Retina (tissue), 1 donor: ENCODE measurements around the gene WWC2.

ENCODE experiments used
- DNase-seq: peaks from one replicate; pipeline ENCODE4 v3.0.0-alpha.2; 2016

The WWC2 gene

DNA sequence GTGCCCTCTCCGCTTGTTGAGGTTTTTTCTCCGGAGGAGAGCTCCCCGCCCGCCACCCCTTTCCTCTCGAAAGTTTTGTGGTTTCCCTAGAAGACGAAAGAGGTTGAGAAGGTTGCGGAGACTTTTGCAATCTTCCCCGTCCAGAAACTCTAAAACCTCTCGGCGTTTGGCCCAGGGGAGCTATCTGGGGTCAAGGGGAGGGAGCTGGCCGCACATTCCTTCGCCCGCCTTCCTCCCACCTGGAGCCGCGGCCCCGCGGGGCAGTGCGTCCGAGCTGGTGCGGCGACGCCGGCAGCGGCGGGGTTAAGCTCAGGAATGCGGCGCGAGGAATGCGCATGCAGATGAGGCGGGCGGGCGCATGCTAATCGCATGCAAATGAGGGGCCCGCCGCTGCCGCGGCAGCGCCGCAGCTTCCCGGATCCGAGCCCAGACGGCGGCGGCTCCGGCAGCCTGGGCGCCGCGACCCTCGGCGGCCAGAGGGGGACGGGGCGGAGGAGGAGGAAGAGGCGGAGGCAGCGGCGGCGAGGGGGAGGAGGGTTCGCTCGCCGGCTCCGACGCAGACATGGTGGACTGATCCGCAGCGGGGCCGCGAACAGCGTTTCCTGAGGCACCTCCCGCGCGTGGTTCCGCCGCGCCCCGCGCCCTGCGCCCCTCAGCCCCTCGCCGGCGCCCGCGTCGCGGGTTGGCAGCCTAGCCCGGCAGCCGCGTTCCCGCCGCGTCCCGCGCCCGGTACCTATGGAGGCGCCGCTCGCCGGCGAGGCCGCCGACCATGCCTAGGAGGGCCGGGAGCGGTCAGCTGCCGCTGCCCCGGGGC lies at the start of gene WWC2:
TSS of gene WWC2 (plus strand) at position 535 of the 814 bp plus-strand sequence. CDS start at position 770, 235 bp downstream.
- DNase-seq = peak; percentile 92

DNA sequence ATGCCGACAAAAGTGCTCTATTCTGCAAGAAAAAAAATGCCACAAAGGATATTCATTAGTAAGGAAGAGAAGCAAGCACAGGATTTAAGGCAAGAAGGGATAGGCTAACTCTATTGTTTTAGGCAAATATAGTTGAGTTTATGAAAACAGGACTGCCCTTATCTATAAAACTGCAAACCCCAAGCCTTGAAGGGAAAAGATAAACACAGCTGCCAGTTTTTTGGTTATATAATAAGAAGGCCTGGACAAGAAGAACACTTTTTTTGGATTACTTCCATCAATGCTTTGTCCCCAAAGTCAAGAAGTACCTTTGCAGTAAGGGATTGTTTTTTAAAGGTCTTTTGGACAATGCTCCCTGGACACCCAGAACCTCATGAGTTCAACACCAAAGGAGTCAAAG lies 45.4 kb upstream of the WWC2 start:
- no peak for DNase-seq

DNA sequence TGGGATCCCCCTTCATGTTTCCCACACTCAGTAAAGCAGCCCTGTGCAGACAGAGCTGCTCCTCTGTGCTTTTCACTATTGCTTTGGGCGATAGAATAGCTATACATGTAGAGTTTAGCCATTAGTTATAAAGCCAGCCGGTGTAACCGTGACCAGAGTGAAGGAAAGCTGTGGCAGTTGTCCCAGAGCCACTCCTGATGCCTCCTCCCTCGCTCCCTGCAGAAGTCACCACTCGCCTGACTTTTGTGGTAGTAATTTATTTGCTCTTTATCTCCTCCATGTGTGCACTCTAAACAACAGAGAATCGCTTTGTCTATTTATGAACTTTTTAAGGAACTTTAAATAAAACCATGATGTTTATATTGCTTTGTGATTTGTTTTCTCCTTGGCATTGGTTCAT lies 41.8 kb upstream of the WWC2 start:
- DNase-seq = no peak

DNA sequence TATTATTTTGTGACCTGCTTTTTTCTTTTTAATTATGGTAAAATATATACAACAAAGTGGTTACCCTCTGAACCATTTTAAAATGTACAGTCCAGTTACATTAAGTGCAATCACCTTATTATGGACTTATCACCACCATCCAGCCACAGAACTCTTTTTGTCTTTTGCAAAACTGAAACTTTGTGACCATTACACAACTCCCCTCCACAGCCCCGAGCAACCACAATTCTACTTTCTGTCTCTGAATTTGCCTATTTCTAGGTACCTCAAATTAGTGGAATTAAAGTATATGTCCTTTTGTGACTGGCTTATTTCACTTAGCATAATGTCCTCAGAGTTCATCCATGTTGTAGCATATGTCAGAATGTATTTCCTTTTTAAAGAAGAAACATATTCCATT lies 39.3 kb upstream of the WWC2 start:
- no peak for DNase-seq

DNA sequence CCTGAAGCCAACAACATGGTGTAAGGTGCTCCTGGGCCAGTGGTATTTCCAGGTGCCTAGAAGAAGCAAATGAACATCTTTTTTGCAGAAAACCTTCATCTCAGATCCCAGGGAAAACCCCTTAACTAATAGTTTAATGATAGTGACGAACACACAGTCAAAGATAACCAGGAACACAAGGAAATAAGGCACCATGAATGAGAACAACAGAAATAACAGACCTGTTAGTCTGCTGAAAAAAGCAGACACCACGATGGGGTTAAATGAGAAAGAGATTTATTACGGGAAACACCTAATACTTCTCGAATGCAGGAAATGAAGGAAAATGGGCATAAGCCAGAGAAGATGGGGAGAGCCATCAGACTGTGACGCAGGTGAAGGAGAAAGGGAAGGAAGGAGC lies 30.6 kb upstream of the WWC2 start:
- DNase-seq = no peak

DNA sequence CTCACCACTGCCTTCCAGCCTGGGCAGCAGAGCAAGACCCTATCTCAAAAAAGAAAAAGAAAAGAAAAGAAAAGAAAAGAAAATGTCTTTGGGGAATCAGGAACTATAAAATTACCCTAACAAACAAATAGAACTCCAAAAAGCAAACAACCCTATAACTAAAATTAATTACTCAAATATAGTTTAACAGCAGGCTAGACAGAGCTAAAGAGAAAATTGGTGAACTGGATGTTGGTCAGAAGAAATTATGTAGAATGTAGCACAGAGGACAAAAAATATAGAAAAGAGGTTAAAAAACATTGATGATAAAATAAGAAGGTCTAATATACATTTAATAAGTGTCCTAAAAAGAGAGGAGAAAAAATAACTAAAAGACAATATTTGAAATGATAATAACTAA lies 27.8 kb upstream of the WWC2 start:
- DNase-seq = no peak

DNA sequence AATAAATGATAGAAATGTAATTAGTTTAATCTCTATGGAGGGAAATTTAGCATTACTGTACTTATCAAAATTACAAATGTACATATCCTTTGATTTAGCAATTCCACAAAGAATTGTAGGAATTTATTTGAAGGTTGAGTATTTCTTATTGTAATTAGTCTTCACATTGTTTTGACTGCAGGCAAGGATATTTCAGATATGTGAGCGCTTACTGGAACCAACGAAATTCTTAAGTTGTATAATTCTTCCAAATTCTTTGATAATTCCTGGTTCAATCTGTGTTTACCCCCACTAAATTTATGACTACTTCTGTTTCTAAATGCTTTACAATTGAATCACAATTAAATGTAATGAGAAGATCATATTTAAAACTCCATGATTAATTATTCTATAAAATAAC lies 26.9 kb upstream of the WWC2 start:
- no peak for DNase-seq

DNA sequence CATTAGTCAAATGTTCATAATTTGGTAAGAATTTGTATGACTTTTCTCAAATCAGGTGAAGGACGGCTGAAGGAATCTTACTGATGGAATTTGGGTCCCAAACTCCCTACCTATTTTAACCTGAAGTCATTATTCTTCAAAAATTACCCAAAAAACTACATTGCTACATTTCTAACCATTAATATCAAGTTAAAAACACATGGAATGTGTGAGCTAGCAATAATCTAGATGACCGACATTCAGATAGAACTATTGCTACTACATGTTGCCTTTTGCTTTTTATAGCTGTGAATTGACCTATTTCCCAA lies 25.3 kb upstream of the WWC2 start:
- DNase-seq = no peak

DNA sequence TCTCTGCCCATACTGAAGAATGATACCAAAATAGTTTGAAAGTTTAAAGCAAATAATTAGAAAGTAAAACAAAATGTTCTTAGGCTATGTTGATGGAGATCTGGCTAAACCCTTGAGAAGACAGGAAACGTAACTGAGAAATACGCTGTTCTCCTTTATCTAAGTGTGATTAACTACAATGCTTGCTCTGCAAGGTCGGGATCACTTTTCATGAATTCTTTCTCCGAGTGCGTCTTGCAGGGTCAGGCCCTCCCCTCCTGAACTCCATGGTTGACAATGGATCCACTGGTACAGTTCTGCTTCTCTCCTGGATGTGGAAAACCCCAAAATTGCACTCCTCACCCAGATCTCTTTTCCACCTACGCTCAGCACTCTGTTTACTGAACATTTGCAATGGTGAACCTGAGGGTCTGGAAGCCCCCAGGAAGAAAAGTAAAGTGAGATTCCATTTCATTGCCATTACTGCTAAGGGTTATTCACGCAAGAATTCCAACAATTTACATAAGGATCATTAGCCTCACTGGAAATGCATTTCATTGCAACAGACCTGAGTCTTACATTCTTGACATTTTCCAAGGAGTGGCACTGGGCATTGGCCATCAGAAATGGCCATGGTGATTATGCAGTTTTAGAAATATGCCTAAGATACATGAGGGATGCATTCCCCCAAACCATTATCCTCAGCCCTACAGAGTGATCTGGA lies 24.6 kb upstream of the WWC2 start:
- DNase-seq = no peak

DNA sequence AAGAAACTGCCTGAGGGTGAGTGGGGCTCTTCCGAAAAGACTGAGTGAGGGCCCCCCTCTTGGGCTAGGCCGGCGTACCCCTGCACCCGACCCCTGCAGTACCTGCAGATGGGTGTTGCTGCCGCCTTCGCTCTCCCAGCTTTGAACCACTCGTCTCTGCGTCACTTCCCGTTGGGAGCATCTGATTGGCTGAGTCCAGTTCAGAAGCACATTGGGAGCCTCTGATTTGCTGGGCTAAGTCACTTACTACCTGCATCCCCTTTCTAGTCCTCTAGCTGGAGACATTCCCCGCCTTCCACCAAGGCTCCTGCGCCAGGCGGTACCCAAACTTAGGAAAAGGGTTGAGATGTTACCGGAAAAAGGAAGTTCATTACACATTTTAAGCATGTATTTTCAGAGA lies 20.4 kb upstream of the WWC2 start:
- no peak for DNase-seq

DNA sequence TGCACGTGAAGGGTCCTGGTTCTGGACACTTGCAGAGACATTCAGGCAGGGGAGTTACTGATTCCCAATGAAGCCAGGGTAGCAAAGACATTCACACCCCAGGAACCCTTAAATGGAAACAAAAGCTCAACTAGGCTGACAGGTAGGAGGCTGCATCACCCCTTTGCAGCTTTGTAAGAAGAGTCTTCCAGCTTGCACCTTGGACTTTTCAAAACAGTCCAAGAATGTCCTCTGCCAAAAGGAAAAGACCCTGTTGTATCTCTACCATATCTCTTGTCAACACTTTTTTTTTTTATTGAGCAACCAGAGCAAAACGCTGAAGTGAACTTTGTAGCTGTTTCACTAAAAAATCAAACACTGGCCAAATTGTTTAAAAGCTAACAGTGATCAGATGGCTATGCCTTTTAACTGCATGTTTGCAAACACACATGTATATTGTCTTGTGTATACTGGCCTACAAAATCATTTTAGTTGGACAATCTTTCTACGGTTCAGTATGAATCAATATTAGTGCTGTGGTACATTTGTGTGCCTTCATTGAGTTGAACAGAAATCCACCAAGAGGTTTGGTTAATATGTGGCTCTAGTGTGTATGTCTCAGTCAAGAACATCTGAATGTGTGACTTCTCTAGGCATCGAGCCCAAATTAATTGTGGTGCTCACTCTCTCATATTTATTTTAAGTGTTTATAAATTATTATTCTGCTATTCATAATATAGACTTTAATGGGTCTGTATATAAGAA lies 18.5 kb upstream of the WWC2 start:
- no peak for DNase-seq

DNA sequence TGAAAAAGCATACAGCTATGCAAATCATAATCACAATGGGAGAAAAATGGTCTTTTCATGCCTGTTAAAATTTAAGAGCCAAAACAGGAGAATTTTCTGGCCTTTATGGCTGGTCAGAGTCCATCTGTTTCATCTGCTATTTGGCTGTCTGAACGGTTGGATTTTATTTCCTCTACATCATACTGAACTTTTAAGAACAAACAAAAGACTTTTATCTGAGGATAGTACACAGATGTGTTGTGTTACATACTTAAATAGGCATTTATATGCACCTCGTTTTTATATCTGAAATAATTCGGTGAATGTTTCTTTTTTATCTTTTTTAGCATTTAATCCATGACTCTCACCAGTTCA lies 18.0 kb upstream of the WWC2 start:
- DNase-seq = no peak

DNA sequence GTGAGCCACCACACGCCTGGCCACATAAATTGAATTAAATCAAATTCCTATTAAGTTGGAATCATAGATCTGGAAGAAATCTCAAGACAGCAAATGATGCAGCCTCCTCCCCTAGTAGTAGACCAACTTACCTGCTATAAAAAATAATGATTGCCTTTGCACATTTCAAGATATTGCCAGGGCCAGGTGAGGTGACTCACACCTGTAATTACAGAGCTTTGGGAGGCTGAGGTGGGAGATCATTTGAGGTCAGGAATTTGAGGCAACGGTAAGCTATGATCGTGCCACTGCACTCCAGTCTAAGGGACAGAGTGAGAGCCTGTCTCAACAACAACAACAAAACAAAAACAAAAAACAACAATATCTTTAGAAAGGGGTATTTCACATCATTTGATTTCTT lies 17.0 kb upstream of the WWC2 start:
- DNase-seq = no peak

DNA sequence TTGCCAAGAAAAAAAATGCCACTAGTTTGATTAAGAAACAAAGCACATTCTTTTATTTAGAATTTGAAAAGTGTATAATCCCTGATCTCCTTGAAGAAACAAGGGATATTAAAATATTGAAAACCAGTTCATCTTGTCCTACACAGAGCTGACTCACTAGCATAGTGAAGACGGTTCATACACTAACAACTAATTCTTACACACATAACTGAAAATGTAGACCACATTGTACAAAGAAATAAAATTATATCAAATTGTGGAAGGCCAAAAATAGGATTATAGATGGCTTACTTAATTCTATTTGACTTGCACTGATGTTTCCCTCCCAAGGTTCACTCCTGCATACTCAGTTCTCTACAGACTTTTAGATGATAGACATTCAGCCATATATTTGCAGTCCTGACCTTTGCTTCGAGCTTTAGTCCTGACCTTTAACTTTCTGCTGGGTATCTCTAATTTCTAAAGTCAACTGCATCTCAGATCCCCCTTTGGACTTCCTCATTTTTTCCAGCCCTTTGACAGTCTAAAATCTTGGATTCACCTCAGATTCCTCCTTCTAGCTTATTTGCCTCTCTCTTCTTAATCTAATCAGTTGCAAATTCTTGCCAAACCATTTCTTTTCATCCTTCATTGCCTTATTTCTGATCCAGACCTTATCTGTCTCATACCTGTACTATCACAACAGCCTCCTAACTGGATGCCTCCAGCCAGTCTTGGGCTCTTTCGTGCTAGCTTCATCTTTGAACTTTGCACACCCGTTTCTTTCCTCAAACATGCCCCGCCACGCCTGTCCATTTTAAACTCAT lies 4.5 kb upstream of the WWC2 start:
- DNase-seq = no peak

DNA sequence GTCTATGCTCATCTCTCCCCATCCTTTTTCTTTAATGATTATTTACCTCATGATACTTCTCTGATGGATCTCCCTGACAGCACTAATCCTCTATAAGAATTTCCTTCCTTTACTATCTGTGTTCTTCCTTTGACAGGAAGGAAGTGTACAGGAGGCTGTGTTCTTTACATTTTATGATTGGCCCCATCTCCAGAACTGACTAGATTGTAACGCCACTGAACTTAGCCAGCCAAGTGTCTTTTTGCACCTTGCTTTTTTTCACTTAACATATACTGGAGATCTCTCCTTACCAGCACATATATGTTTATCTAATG lies 3.9 kb upstream of the WWC2 start:
- DNase-seq = no peak

DNA sequence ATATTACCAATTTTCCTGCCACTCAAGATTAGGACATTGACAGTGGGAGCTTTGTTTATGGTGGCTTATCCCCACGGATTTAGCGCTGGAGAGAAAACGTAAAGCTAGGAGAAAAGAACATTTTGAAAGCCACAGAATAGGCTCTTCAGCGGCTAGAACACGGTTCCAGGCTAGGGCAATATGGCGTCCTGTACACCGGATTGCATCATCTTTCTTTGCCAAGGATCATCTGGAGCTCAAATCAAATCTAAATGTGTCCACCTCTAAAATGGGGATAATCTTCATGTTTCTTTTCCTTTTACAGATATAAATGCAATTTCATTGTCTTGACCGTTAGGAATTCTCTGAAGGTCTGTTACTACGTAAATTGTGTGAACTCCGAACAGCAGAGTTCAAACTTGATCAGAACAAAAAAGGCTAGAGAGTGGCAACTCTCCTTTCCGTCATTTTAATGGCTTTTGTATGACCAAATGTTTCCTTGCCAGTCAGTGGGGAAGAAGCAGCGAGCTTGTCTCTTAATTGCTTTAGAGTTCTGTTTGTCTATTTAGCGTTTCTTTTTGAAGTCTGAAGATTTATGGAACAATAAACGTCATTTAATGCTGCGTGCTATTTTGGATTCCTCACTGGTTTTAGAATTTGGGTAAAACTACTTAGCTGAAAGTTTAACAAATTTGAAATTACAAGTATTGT lies 2.6 kb upstream of the WWC2 start:
- DNase-seq = no peak

DNA sequence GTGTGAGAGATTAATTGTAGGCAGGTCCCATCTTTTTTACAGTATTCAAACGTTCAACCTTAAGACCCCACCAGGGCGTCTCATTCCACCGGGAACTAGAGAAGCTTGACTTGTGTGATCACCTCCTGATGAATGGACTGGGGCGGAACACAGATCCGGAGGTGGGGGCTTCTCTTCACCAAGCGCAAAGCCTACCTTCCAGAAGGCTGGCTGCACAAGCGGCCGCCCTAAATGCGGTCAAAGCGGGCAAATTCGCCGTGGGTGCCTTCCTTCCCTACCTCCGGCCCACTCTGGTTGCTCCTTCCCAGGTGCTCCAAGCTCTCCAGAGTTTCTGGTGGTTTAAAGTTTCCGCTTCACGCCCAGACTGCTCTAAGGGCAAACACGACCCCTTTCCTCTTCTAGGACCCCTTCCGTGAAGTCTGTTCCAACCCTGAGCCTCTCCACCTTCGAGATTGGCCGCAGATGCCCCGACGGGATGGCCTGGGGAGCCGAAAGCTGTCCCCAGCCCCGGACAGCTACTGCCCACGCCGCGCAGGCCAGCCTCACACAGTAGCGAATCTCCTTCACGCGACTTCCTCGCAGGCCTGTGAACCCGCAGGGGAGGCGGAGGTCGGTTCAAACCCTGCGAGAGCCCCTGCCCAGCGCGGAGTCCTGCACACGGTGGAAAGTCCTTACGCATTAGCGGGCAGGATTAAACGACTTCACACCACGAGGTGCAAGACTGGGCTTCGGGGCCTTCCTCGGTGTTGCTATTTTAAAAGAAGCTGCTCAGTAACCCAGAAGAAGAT lies 1.6 kb upstream of the WWC2 start:
- no peak for DNase-seq

DNA sequence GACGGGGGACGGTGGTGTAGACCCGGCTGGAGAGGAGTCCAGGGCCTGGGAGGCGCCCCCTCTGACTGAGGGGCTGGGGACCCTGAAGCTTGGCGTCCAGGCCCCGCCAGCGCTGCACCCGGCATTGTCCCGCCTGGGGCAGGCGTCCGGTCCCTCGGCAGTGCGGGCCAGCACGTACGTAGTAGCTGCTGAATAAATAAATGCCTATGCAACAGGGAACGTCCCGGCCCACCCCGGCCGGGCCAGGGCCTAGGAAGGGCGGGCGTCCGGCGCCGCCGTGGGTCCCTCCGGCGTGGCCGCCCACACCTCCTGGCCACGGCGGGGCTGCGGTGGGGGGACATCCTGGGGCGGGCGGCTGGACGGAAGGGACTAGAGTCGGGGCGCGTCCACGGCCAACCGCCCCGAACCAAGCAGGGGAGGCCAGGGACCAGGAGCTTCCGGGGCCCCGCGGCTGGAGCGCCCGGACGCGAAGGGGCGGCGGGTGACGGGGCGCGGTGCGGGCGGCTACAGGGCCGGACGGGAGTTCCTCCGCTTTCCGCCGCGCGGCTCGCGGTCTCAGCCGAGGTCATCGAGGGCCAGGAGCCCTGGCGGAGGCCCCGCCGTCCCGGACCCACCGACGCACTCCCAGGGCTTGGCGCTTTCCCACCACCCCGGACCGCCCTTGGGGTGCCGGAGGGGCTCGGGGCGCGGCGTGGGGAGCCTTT lies 886 bp upstream of the WWC2 start:
- DNase-seq = peak; percentile 73

DNA sequence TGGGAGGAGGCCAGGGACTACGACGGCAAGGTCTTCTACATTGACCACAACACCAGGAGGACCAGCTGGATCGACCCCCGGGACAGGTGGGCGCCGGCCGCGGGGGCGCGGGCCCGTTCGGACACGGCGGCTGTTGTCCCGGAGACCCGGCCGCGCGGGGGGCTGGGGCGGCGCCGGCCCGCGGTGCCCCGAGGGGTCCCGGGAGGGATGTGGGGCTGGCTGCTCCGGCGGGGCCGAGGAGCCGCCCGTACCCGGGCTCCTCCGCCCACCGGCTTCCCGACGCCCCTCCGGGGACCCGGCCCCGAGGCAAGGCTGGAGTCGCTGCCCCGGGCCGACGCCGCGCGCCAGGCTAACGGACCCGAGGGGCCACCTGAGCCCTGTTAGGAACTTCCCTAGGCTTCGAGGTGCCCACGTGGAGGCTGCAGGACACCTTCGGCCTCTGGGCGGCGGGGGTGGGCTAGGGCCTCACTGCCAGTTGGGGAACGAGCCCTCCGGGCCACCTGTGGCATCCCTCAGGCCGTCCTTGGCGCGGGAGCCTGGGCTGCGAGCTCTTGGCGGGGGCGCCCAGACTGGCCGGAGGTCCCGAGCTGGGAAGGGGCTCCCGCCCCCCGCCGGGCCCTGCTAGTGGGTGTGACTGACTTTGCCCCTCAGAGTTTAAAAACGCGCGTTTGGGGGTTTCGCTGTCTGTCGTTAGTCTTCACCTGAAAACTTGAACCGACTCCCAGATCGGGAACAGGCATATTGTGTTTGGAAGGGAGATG lies 660 bp downstream of the WWC2 start:
- peak; percentile 75 for DNase-seq

DNA sequence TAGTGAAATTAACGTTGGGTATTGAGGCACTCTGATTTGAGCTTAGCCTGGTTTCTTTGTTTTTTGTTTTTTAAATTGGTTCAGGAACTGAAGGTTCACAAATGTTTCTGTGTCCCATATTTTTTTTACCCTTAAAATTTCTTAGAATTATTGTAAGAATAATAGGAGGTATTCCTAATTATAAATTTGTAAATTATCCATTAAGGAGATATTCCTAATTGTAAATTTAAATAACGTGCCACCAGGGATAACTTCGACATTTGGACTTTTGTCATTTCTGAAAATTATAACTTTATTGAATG lies 1.2 kb downstream of the WWC2 start:
- no peak for DNase-seq

DNA sequence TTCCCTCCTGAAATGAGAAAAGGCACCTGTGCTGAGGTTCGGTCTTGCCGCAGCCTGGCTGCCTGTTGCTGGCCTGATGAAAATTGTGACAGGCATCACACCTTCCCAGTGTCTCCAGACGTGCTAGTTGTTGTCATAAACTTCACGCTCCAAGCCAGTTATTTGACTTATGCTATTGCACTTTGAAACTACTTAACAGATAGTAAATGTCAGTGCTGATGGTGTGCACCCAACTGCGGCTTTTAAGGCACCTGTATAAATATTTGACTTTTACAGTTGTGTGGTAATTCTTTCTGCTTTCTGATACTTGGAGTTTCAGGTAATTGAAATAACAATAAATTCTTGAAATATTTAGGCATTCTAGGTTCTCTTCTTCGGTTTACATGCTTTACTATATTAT lies 1.8 kb downstream of the WWC2 start:
- no peak for DNase-seq
